Keratinocyte (primary cell): Measurements from ENCODE around the gene ARHGAP12.

Experiments
- CTCF ChIP-seq, 3 experiments: IDR thresholded peaks in 1 of 3; conservative IDR thresholded peaks in 1 of 3; optimal IDR thresholded peaks in 1 of 3; 2 replicates in 2 of 3; 3 replicates in 1 of 3; pipeline versions ENCODE3 to v1.5.1; 2011; ENCODE audit warnings: low read length in 3 of 3, mild to moderate bottlenecking in 3 of 3, moderate library complexity in 2 of 3, control low read depth in 1 of 3, inconsistent platforms in 1 of 3; ENCODE audit not compliant: insufficient read depth in 2 of 3; ENCODE audit errors: extremely low read depth in 1 of 3
- EZH2 ChIP-seq: IDR thresholded peaks from one replicate; pipeline ENCODE4 v1.6.1; 2012; ENCODE audit warnings: inconsistent platforms, mild to moderate bottlenecking, low read length, moderate library complexity

DNA sequence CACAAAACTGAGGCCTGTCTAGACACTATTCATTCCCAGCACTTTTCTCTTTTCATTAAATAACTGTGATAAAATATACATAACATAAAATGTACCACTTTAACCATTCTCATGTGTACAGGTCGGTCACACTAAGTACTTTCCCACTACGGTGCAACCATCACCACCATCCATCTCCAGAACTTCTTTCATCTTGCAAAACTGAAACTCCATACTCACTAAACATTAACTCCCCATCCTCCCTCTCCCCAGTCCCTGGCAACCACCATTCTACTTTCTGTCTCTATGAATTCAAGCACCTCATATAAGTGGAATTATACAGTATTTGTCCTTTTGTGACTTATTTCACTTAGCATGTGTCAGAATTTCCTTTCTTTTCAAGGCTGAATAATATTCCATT lies 53.0 kb downstream of the ARHGAP12 start:
- no peak for TF ChIP-seq EZH2
- no peak for TF ChIP-seq CTCF (optimal IDR thresholded peaks at IDR 0.05 in 1 of 3, IDR thresholded peaks at IDR 0.05 in 1 of 3, conservative IDR thresholded peaks at IDR 0.05 in 1 of 3; ENCODE audit: extremely low read depth in 1 of 3, insufficient read depth in 2 of 3, low read length in 3 of 3)
